DMS53 (cell line): ENCODE results near the gene MANBA.

Experiments used
- DNase-seq: peaks from one replicate; lab custom pipeline; 2025; lab: John Stamatoyannopoulos, UW

The MANBA gene

DNA sequence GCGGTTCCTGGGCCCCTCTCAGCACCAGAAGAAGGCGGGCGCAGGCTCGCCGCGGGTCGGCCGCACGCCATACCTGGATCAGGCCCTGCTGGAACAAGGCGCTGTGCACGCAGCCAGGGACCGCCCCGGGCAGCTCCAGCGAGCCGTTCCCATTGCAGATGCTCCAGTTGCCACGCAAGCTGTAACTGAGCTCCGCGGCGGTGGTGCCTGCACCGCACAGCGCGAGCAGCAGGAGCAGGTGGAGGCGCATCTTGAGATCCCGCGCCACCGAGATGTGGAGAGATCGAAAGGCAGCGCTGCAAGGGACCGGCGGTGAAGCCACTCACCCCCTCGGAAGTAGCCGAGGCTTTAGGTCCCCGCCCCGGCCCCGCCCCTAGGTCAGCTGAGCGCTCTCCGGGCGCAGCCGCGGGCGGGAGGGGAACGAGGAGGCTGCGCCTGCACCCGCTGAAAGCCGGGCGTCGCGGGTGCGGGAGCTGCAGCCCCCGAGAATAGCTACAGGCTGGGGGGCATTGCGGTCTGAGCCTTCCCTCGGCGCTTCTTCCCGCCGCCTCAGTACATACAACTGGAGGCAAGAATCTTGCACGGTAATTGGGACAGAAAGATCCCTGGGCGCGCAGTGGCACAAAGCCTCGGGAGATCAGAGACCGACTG is at the start of gene MANBA:
Gene MANBA (minus strand): TSS at position 324 of the 651 bp plus-strand sequence. CDS start 74 bp downstream, at position 250.
- DNase-seq: peak; percentile 89

DNA sequence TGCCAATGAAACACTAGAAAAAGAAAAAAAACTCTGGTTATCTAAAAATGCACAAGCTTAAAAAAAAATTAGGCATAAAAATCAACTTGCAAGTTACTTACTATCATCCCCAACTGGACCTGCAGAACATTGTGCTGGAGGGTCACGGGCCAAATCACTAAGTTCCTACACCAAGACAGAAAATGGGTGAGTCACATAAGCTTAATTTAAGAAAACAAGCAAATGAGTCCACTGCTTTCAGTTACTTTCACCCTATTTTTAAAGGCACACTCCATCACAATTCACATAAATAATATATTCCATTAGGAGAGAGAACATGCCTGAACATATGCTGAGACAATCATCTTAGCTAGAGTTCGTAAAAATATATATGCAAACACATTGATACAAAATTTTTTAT is 48.9 kb upstream of the MANBA start:
- DNase-seq: no peak

- no peak for DNase-seq
Measured at GRCh38 chr4:102809190-102809589, 48.4 kb upstream of the MANBA start.

- DNase-seq: no peak
Measured at GRCh38 chr4:102808009-102808408, 47.2 kb upstream of the MANBA start.

DNA sequence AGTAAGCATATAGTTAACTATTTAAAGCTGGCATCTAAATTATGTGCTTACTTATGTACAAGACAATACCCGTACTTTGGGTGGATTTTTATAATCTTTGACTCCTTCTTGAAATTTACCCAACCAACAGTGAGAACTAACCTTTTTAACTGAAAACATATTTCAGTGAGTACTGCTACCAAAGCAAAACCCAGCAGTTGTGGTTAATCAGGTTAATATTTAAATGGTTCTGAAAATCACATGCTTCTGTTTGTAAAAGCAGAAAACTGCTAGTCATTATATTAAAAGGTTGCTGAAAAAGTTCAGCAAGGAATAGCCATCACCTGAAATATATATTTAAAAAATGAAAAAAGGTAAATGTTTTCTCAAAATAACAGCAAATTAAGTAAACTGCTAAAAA is 46.6 kb upstream of the MANBA start:
- no peak for DNase-seq

DNA sequence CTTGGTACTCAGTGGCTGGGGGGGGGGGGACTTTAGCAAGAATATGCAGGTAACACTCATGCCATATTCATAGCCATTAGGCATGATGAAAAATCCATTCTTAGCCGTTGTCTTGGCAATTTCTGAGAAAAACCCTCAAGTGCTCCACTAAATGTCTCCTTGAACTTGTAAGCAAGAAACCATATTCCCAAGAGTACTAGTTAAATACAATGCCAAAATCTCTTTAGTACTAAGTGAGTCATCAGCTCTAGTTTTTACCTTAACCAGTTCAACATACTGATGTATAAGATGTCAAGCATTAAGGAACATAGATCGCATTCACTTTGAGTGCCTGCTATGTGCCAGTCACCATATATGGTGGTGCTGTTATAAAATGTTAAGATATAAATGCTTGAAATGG is 39.0 kb upstream of the MANBA start:
- DNase-seq: no peak

GRCh38 chr4:102794999-102795398 is 34.2 kb upstream of the MANBA start:
- DNase-seq: no peak

DNA sequence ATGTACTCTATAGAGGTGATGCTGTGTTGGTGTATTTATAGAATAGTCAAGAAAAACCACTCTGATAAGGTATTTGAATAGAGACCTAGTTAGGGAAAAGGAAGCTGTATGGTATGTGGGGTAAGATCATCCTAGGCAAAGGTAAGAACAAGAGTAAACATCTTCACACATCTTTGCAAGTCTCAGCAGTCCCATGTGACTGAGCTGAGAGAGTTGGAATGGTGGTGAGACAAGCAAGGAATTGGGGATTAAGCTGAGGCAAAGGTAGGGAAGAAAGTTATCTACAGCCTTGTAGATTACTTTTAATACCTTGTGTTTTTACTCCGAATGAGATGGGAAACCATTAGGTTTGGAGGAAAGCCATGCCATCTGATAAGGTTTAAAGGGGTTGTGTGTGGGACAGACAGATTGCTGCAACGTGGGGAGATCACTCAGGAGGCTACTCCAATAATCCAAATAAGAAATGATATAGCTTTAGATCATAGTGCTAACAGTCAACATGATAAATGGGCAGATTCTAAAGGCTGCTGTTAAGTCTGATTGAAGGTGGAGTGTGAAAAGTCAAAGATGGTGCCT is 31.7 kb upstream of the MANBA start:
- DNase-seq: no peak

- DNase-seq: no peak
Measured at GRCh38 chr4:102791318-102791835, 30.6 kb upstream of the MANBA start.

DNA sequence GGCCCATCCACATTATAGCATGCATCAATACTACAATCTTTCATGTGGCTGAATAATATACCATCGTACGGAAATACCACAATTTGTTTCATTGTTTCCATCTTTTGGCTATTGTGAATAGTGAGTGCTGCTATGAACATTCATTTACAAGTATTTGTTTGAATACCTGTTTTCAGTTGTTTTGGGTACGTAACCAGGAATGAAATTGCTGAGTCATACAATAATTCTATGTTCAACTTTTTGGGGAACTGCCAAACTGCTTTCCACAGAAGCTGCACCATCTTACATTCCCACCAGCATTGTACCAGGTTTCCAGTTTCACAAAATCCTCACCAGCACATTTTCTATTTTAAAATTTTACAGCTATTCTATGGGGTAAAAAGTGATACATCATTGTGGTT is 28.5 kb upstream of the MANBA start:
- peak; percentile 17 for DNase-seq

GRCh38 chr4:102787944-102788343 is 27.2 kb upstream of the MANBA start:
- DNase-seq: no peak

GRCh38 chr4:102787096-102787881 is 26.5 kb upstream of the MANBA start:
- DNase-seq: no peak

- DNase-seq: no peak
Measured at GRCh38 chr4:102786279-102786678, 25.5 kb upstream of the MANBA start.

DNA sequence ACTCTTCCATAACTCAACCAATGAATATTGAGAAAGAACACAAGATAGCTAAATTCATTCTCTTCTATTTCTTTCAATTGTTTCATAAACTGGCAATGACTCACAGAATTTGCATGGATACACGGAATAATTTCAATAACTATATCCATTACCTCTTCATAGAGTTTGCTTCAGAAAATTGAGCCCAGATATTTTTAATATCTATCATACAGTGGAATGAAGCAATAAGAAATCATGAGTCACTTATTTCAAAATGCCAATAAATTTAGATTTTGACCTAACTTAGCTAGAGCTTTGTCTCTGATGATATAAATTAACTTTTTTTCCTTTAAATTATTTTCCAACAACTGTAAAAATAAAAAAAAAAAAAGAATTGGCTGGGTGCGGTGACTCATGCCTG is 22.2 kb upstream of the MANBA start:
- no peak for DNase-seq

- peak; percentile 38 for DNase-seq
Measured at GRCh38 chr4:102781570-102781969, 20.8 kb upstream of the MANBA start.

DNA sequence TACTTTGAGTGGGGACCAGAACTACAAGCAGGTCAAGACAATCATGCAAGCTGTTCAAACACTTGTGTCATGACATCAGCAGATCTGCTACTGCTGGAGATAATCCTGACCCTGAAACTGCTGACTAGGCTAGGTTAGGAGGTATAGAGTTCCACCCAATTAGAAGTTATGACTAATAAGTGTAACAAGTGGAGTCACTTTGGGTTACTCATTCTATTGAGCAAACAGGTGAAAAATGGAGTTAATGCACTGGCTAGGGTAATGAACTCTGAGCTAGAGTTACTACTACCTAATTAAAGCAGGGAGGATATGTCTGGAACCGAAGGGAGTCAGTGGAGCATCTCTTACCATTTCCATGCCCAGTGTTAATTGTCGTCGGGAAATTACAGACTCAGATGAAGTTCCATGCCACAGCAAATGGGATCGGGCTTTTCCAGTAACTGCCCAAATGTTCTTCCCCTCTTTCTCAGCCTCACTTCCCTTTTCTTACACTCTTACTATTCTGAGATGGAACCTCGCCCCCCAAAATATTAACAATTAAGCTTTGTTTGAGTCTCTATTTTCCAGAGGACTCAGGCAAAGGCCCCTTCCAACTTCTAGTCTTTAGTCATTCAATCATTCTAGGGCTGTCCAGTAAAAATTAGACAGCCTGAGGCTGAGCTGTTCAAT is 19.8 kb upstream of the MANBA start:
- peak; percentile 92 for DNase-seq

GRCh38 chr4:102779204-102779603 is 18.4 kb upstream of the MANBA start:
- DNase-seq: no peak

GRCh38 chr4:102778720-102779119 is 18.0 kb upstream of the MANBA start:
- peak; percentile 52 for DNase-seq

DNA sequence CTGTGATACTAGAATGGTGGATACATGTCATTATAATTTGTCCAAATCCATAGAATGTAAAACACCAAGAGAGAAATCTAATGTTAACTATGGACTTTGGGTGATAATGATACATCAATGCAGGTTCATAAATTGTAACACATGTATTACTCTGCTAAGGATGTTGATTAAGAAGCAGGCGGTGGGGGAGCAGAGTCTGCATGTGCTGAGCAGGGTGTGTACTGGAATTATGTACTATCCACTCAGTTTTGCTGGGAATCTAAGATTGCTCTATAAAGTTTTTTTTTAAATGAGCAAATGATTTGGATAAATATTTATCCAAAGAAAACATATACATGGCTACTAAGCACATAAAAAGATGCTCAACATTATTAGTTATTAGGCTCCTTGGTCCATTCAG is 15.0 kb upstream of the MANBA start:
- no peak for DNase-seq

GRCh38 chr4:102774254-102774653 is 13.5 kb upstream of the MANBA start:
- no peak for DNase-seq

- DNase-seq: no peak
Measured at GRCh38 chr4:102772738-102773340, 12.1 kb upstream of the MANBA start.

- DNase-seq: no peak
Measured at GRCh38 chr4:102764901-102765300, 4.1 kb upstream of the MANBA start.
